ENCODE data around the gene HMGCS2.
"Not testable (repeated sequence)": the region's sequence is repeated elsewhere in the genome, so short reads cannot be mapped to it uniquely, and the experiment has no call there.

Gene HMGCS2

DNA sequence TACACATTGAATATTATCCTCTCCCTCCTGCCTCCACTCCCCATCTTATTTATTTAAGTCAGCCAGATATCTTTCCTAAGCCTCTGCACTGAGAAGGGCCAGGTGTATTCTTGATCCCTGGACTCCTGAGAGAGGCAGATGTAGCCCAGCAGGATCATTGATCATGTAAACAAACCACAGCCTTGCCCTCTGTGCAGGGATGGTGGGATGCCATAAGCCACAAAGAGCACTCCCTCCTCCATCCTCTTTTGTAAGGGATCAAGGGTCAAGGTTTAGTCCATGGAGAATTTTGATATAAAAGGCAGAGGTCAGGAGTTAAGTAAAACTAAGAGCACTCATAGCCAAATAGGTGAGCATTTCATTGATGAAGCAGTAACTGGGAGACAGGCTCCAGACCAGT is 39.7 kb downstream of the HMGCS2 start:
- no peak for DNase-seq (ENCODE audit: low spot score)

- no peak for DNase-seq (ENCODE audit: low spot score)
These were observed 40.7 kb downstream of the HMGCS2 start for GRCh38 chr1:119727991-119728390.

DNA sequence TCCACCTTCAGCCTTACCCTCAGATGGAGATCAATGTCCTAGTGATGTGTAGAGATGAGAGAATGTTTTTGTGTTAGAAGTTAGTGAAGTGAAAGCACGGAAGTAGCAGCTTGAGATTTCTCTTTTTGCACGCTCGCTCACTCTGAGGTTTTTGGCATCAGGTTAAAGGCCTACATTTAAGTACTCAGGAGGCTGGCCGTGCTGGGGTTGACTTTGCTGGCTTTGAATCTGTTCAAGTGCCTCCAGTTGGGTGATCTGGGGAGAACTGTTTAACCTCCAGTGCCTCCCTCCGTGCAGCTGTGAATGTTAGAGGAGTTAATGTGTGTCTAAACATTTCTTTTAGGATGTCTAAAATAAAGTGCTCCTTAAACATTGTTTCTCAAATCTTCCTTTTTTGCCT is 43.1 kb downstream of the HMGCS2 start:
- DNase-seq (ENCODE audit: low spot score): no peak

DNA sequence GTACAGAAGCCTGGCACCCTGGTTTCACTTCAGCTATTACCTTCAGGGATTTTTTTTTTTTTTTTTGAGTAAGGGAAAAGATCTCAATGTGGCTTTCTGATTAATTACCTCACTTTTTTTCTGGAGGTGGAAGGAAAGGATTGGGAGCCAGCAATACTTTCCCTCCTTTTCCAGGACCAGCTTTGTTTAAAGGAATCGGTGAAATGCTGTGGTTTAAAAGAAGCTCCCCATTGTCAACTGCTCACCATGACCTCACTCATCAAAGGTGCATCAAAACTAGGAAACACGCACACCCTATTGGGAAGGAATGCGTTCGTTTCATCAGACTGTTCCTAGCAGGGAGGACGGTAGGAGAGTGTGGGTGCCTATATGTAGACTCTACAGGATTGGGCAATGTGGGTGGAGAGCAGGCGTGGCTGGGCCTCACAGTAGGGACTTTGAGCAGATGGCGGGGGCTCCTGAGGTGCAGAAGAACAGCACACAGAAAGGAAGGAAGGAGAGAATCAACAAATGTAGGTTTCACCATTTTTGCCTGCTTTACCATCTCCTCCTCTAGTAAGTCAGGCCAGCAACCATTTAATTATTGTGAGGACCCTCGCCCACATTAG is 44.0 kb downstream of the HMGCS2 start:
- no peak for DNase-seq (ENCODE audit: low spot score)

DNA sequence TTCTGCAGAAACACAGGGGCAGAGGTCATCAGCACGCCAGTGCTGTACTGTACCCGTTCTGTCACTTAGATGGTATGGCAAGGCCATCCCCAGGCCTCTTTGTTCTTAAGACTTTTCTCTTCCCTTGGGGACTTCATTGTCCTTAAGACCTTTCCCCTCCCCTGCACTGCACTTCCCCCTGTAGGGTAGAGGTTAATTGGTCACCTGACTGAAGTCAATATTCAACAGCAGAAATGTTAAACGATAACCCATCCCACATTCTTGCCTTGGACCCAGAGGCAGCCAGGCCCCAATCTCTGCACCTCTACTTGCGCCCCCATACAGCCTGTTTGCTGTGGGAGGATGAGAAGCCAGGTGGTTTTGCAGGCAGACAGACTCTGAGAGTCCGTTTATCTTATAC is 46.8 kb downstream of the HMGCS2 start:
- no peak for DNase-seq (ENCODE audit: low spot score)

- no peak for DNase-seq (ENCODE audit: low spot score)
These were observed 47.8 kb downstream of the HMGCS2 start for GRCh38 chr1:119720866-119721440.

GRCh38 chr1:119718972-119719371 is 49.7 kb downstream of the HMGCS2 start:
- no peak for DNase-seq (ENCODE audit: low spot score)

DNA sequence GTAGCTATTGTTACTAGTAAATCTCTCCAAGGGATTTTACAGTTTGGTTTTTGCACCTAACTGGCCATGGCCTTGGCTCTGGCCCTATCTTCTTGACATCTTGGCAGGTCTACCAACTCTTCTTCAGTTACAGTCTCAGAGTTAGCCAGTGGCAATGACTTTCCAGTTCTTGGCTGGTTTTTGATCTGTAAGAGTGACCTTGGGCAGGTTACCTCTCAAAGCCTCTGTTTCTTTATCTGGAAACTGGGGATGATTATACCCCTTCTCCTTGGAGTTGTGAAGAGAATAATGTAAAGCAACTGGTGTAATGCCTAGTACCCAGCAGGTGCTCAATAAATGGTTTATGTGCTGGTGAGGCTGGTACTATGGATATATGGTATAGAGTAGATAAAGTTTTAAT is 50.3 kb downstream of the HMGCS2 start:
- no peak for DNase-seq (ENCODE audit: low spot score)

DNA sequence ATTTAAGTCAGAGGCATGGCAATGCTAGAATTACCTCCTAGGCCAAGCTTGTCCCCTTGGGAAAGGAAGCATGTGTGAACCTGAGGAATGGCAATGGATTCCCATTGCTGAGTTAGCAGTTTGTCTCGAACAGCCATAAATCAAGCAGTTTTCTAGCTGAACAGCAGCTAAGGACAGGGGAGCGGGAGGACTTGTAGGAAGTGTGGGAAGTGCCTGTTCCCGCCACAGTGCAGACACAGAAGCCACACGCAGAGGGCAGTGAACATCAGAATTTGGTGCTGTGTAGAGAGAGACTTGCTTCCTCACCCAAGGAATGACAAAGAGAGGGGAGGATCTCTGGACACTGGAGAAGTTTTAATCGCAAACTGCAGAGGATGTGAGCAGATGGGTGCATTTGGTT is 53.2 kb downstream of the HMGCS2 start:
- no peak for DNase-seq (ENCODE audit: low spot score)

DNA sequence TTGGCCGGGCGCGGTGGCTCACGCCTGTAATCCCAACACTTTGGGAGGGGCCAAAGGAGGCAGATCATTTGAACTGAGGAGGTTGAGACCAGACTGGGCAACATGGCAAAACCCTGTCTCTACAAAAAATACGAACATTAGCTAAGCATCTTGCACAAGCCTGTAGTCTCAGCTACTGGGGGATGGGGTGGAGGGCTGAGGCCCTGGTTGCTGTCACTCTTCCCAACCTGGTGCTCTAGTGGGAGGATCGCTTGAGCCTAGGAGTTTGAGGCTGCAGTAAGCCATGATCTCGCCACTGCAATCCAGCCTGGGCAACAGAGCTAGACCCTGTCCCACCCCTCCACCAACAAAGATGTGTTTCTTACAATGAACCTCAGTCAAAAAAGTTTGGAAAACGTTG is 54.1 kb downstream of the HMGCS2 start:
- no peak for DNase-seq (ENCODE audit: low spot score)

GRCh38 chr1:119713749-119714456 is 54.8 kb downstream of the HMGCS2 start:
- DNase-seq (ENCODE audit: low spot score): no peak

GRCh38 chr1:119713039-119713748 is 55.5 kb downstream of the HMGCS2 start:
- DNase-seq (ENCODE audit: low spot score): no peak

GRCh38 chr1:119712342-119713038 is 56.2 kb downstream of the HMGCS2 start:
- DNase-seq (ENCODE audit: low spot score): peak; percentile 18

GRCh38 chr1:119711804-119712341 is 56.8 kb downstream of the HMGCS2 start, which contains the start of gene PHGDH:
TSS of gene PHGDH (plus strand) at chr1:119711934. CDS start at chr1:119712023, 89 bp downstream.
- DNase-seq (ENCODE audit: low spot score): peak; percentile 26

GRCh38 chr1:119711356-119711803 is 57.3 kb downstream of the HMGCS2 start:
- not testable (repeated sequence) for DNase-seq (ENCODE audit: low spot score)

DNA sequence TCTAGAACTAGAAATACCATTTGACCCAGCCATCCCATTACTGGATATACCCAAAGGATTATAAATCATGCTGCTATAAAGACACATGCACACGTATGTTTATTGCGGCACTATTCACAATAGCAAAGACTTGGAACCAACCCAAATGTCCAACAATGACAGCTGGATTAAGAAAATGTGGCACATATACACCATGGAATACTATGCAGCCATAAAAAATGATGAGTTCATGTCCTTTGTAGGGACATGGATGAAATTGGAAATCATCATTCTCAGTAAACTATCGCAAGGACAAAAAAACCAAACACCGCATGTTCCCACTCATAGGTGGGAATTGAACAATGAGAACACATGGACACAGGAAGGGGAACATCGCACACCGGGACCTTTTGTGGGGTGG is 62.1 kb downstream of the HMGCS2 start:
- DNase-seq (ENCODE audit: low spot score): not testable (repeated sequence)

- no peak for DNase-seq (ENCODE audit: low spot score)
These were observed 64.8 kb downstream of the HMGCS2 start for GRCh38 chr1:119703666-119704450.

DNA sequence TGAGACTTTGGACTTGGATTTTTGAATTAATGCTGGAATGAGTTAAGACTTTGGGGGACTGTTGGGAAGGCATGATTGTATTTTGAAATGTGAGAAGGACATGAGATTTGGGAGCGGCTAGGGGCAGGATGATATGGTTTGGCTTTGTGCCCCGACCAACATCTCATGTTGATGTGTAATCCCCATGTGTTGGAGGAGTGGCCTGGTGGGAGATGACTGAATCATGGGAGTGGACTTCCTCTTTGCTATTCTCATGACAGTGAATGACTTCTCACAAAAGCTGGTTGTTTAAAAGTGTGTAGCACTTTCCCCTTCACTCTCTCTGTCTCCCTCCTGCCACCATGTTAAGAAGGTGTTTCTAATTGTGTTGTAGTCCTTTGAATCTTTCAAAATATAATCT is 66.3 kb downstream of the HMGCS2 start:
- no peak for DNase-seq (ENCODE audit: low spot score)

- DNase-seq (ENCODE audit: low spot score): no peak
These were observed 67.0 kb downstream of the HMGCS2 start for GRCh38 chr1:119701659-119702058.

- no peak for DNase-seq (ENCODE audit: low spot score)
These were observed 68.4 kb downstream of the HMGCS2 start for GRCh38 chr1:119700326-119700725.
